GM12874 (cell line): ENCODE measurements around the gene SPINK1.
A peak's percentile ranks its signal among the peaks of the same experiment; 100 is the strongest.

ENCODE experiments used
- TF ChIP-seq, protein P1 (sequence below): IDR thresholded peaks from 2 replicates; pipeline ENCODE4 v1.5.1; 2011; ENCODE audit warnings: low read depth, mild to moderate bottlenecking, control low read depth, low read length, moderate library complexity; ENCODE audit not compliant: insufficient read depth

SPINK1 gene

DNA sequence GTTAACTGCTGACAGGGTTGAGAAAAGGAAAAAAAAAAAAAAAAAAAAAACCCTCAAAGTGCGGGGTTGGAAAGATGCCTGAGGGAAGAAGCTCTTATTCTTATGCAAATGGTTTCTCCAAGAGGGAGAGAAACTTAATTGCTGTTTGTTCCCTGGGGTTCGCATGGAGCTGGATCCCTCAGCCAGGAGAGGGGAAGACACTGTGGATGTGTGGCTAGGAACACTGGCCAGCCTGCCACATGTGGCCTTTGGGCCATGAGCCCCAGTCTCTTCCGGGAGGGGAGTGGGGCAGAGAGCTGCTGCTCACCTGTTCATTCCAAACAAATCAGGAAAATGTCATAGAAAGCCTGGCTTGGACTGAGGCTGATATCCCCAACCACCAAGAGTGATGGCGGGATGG is 37.6 kb upstream of the SPINK1 start:
- TF ChIP-seq, protein P1, sequence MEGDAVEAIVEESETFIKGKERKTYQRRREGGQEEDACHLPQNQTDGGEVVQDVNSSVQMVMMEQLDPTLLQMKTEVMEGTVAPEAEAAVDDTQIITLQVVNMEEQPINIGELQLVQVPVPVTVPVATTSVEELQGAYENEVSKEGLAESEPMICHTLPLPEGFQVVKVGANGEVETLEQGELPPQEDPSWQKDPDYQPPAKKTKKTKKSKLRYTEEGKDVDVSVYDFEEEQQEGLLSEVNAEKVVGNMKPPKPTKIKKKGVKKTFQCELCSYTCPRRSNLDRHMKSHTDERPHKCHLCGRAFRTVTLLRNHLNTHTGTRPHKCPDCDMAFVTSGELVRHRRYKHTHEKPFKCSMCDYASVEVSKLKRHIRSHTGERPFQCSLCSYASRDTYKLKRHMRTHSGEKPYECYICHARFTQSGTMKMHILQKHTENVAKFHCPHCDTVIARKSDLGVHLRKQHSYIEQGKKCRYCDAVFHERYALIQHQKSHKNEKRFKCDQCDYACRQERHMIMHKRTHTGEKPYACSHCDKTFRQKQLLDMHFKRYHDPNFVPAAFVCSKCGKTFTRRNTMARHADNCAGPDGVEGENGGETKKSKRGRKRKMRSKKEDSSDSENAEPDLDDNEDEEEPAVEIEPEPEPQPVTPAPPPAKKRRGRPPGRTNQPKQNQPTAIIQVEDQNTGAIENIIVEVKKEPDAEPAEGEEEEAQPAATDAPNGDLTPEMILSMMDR: no peak

DNA sequence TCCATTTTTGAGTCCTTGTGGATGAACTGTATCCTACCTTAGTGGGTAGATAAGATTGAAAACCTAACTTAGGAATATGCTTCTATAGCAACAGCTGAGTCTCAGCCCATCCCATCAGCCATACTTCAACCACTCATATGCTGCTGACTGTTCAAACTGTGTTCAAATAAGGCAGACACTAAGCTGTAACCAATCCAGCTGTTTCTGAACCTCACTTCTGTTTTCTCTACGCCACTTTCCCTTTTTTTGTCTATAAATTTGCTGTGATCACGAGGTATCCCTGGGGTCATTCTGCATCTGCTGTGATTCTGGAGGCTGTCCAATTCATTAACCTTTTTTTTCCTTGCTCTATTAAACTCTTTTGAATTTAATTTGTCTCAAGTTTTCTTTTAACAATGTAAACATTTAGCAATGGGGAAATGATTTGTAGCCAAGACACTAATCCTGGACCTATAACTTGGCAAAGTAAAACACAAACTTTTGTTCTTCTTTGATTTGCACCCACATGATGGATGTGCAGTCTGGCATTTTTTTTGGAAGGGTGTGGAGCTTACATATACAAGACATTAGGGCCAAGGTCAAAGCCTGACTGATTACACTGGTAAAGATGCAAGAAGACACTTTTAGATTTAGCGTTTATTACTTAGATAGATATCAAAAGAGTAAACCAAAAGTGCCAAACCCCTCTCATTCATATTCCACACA is 32.1 kb upstream of the SPINK1 start:
- TF ChIP-seq, protein P1: no peak

DNA sequence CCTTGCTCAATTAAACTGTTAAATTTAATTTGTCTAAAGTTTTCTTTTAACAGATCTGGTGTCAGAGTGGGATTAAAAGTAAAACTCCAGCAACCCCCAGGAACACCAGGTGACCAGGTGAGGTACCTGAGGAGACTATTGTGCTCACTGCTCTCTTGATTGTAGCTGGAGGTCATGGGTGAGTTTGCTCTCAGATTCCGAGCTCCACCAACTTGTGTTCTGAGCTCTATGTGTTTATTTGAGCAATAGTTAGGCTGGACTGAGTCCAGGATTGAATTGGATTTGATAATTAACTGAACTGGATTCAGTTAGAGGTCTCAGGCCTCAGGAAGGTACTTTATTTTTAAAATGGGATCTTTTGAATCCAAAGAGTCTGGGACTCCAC is 29.2 kb upstream of the SPINK1 start:
- TF ChIP-seq, protein P1: no peak

DNA sequence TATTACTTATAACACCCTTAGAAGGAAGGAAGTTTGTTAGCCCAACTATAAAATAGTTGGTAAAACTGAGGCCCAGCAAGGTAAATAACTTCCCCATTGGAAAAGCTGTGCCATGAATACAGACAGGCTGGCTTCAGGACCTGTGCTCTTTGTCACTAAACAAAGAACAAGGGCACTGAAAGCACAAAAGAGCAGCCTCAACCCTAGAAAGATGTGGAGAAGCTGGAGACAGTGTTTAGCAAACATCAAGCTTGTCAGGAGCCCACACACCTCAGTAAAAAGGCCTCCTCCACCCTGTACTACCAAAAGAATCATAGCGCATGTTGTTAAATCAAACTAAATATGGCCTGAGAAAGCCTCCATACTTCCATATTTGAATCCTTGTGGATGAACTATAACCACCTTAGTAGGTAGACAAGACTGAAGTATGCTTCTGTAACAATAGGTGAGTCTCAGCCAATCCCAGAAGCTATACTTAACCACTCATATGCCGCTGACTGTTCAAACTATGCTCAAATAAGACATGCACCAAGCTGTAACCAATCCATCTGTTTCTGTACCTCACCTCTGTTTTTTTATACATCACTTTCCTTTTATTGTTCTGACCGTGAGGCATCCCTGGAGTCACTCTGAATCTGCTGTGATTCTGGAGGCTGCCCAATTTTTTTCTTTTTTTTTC is 28.6 kb upstream of the SPINK1 start:
- TF ChIP-seq, protein P1: no peak

DNA sequence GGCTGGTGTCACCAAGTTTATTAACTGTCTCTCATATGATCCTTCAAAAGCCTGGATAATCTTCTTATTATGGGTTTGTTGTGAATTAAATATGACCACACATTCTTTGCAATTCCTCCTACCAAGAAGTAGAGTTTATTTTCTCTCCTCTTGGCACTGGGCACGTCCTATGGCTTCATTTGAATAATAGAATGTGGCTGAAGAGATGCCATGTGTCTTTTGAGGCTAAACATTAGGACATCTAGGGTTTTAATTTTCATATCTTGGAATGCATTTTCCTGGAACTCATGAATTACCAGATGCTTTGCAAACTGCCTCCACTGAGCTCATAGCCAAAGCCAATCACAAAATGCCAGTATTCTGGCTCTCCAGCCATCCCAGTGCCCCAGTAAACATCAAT is 27.1 kb upstream of the SPINK1 start:
- TF ChIP-seq, protein P1: no peak

DNA sequence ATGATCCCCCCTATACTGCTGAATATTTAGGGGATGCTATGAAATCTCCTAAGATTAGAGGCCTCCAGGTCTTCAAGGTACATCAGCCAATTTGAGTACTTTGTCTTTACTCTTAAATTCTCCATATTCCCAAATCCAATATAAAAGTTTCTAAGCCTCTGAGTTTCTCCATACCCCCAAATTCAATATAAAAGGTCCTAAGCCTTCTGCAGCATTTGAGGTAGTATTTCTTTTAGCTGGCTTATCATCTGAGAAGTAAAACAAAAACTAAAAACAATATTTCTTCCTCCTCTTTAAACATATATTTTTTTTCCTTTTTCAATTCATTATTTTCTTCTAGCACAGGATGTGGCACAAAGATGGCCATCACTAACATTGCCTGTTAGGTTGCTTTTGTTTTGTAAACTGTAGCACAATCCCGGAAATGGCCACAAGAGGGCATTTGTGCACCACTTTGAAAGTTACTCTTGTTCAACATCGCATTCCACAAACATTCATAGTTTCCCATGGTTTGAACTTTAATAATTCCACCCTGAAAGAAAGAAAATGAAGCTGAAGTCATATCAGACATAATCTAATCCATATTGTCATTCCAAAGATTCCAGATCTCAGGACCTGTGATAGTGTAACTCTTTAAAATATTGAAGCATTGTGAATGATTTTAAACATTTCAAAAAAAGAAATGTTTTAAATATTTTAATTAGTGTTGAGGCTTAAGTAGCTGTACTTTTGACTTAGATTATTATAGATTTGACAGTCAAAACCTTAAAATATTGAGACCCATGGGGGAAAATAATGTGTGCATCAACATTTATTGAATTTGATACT is 26.0 kb upstream of the SPINK1 start:
- TF ChIP-seq, protein P1: peak; percentile 69

DNA sequence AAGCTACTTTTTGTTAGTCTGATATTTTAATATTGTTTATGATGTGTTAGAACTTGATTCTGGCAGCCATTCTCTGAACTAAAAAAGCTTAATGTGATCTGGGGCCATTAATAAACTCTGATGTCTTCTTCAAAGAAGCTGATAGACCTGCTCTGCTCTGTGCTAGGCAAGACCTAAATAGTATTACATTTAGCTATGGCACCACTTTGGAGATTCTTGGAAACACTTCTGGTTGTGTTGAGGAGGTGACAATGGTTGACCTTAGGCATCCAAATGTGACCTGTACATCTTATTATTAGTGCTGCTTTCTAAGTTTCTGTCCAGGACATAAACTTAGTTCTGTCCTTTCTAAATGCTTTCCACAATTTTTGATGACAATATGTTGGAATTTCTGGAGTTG is 25.3 kb upstream of the SPINK1 start:
- TF ChIP-seq, protein P1: no peak
